HG02571 (cell line): ENCODE results near the gene MAPK1IP1L.

Source experiments
- ATAC-seq: cut with Tn5 transposase; IDR thresholded peaks from one replicate; pipeline ENCODE4 v1.9.1; 2021; ENCODE audit warnings: mild to moderate bottlenecking, moderate library complexity; ENCODE audit not compliant: unreplicated experiment

Gene MAPK1IP1L

DNA sequence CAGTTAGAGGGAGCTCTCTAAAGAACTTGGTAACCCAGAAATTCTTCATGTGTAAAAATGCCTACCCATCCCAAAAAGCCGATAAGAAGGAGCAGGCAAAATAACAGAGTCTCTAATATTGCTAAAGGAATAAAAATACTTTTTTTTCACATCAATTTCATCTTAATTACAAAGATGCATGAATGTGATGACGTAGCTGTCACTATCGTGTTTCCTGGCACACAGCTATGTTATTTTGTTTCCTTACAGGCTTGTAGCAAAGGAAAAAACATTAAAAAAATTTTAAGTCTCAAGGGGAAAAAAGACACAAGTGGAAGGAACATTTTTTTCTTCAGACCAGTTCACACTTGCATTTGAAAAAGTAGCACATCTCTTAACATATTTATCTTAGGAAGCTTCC is 67.3 kb downstream of the MAPK1IP1L start:
- ATAC-seq = no peak
